ENCODE data around the gene DVL2. TPM values are rescaled to one million over a fixed set of nuclear protein-coding genes. Genes with fewer than 3 reads are reported as not detected.
"Not testable (repeated sequence)": the region's sequence is repeated elsewhere in the genome, so short reads cannot be mapped to it uniquely, and the experiment has no call there.

DVL2 gene
- total RNA-seq, 1 experiment from 2014 or later, result 39.1 TPM

GRCh38 chr17:7203391-7203790 lies 30.9 kb downstream of the DVL2 start:
- no peak for DNase-seq (ENCODE audit: low read depth)

- DNase-seq (ENCODE audit: low read depth), result no peak
Measured at GRCh38 chr17:7196651-7197401, 37.5 kb downstream of the DVL2 start.

GRCh38 chr17:7195971-7196370 lies 38.3 kb downstream of the DVL2 start:
- DNase-seq (ENCODE audit: low read depth), result no peak

DNA sequence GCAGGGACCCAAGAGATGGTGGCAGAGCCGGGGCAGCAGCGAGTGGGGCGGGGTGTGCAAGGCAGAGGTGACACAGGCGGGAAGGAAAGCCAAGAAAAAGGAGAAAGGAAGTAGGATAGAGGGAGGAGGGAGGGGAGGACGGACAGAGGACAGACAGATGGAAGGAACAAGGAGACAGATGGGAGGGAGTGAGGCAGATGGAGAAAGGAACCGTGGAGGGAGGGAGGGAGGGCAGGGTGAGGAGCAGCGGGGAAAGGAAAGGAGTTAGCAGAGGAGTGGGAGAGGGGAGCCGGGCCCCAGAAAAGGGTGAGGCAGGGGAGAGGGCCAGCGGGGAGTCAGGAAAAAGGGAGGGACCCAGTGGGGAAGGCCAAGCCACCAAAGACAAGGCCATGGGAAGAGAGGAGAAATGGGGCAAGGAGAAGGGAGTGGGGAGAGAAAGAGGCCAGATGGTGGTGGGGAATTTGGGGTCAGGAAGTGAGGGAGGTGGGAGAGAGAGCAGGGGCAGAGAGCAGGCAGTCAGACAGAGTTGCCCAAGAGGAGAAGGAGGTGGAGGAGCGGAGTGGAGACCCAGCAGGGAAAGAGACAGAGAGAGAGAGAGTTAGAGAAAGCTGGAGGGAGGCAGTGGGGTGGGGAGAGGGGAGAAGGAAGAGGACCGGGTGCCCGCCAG lies 41.9 kb downstream of the DVL2 start:
- no peak for DNase-seq (ENCODE audit: low read depth)

DNA sequence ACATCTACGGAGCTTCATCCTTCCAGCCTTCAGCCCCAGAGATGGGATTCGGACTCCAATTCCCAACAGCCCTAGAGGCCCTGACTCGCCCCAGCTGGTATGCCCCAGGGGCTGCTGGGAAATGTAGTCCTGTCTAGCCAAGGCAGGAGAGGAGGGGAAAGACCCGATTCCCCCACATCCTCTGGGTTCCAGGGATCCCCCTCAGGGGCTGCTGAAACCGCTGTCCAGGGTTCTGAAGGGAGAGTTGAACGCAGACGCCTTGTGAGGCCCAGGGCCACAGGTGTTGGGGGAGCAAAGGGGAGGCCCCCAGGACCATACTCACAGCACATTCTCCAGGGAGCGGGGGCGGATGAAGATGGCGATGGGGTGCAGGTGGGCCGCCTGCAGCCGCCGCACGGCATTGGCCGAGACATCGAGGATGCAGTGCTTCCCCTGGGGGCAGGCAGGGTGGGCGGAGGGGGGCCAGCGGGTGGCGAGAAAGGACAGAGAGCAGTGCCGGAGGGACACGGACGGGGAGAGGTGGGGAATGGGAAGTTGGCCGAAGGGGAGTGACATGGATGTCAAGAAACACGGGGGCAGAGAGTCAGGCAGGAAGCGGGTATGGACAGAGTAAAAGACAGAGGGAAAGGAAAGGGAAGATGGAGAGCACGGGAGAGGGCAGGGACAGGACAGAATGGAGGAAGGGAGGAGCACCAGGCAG lies 42.6 kb downstream of the DVL2 start:
- DNase-seq (ENCODE audit: low read depth), result peak; percentile 38

DNA sequence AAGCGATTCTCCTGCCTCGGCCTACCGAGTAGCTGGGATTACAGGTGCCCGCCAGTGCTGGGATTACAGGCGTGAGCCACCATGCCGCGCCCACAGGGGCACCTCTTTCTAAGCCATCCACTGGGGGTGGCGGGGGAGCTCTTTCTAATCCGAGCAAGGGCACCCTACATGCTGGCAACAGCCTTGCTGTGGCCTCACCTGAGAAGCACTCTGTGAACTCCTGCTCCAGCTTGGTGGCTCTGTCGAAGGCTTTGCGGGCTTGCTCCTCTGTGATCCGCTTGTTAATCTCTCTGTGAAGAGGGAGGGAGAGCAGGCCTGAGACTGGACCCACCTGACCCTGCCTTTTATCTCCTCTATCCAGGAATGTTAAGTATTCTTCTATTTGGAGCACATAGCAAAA lies 43.2 kb downstream of the DVL2 start:
- no peak for DNase-seq (ENCODE audit: low read depth)

DNA sequence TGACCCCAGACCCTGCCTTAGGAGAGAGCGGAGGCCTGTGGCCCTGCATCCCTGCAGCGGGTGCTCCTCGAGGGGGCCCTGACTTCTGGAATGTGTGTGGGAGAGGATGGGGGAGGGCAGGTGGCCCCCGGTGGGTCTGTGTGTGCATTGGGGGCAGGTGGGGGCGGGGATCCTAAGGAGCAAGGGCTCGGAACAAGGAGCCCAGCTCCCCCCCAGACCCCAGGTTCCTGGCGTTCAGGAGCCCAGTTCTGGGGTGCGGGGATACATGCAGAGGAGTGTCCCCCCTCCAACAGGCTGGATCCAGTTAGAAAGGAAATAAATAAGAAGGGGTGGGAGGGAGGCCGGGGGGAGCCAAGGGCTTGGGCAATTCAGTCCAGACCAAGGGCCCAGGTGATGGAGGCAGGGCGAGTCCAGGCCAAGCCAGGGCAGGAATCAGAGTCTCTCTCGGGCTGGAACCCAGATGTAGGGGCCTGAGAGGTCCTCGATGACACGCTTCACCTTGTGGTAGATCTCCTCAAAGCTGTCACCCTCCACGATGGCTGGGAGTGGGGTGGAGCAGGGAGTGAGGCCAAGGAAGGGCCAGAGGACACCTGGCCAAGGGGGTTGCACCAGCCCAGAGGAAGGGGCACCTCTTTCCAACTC lies 43.9 kb downstream of the DVL2 start:
- DNase-seq (ENCODE audit: low read depth), result no peak

GRCh38 chr17:7186241-7186640 lies 48.1 kb downstream of the DVL2 start:
- no peak for DNase-seq (ENCODE audit: low read depth)

DNA sequence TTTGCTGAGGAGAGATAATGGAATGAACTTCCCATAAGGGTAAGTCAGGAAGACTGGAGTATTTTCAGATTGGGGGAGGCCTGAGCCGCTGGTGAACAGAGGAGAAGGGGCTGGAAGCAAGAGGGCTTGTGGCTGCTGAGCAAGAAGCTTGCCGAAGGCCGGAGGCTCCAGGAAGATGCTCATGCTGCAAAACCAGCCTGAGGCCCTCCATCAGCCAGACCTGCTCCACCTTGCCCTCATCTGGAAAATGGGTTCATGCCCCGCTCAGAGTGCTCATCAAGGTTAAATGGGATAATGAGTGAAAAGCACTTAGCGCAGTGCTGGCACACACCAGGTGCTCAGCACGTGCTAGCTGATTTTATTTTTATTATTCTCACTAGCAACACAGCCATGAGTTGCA lies 49.7 kb downstream of the DVL2 start:
- DNase-seq (ENCODE audit: low read depth), result no peak

GRCh38 chr17:7184091-7184488 lies 50.2 kb downstream of the DVL2 start:
- no peak for DNase-seq (ENCODE audit: low read depth)

DNA sequence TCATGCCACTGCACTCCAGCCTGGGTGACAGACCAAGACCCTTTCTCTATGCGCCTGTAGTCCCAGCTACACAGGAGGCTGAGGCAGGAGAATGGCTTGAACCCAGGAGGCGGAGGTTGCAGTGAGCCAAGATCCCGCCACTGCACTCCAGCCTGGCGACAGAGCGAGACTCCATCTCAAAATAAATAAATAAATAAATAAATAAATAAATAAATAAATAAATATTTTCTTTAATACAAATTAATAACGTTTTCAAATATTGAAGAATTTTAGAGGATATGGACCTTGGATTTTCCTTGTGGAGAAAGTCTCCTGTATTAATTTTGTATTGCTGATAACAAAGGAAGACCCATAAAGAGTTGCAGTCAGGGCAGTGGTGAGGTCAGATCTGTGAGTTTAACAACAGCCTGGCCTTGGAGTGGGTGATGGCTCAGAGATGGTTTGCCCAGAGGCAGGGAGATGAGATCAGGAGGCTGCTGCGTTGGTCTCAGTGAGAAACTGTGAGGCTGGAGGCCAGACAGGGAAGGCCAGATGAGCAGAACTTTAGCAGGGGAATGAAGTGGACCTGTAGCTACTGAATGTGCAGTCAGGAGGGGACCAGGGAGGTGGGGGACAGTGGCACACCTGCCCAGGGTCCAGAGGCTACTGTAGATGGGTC lies 50.8 kb downstream of the DVL2 start:
- DNase-seq (ENCODE audit: low read depth), result peak; percentile 28

- not testable (repeated sequence) for DNase-seq (ENCODE audit: low read depth)
Measured at GRCh38 chr17:7182101-7182500, 52.2 kb downstream of the DVL2 start.

GRCh38 chr17:7179317-7180254 lies 54.7 kb downstream of the DVL2 start, which contains the start of gene ASGR1:
TSS of gene ASGR1 (minus strand) at chr17:7179370. CDS start at chr17:7178563, 807 bp downstream.
- no peak for DNase-seq (ENCODE audit: low read depth)

DNA sequence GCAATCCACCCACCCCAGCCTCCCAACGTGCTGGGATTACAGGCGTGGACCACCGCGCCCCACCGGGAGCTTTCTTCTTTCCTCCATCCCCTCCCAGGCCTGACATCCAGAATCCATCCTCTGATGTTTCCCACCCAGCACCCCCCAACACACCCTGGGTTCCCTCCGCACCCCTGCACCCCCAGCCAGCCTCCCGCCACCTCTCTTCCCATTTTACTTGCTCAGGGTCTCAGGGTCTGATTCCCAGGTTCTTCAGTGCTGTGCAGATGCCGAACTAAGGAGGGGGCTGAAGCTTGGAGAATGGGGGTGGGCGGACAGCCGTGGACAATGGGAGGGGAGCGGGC lies 55.4 kb downstream of the DVL2 start:
- no peak for DNase-seq (ENCODE audit: low read depth)

DNA sequence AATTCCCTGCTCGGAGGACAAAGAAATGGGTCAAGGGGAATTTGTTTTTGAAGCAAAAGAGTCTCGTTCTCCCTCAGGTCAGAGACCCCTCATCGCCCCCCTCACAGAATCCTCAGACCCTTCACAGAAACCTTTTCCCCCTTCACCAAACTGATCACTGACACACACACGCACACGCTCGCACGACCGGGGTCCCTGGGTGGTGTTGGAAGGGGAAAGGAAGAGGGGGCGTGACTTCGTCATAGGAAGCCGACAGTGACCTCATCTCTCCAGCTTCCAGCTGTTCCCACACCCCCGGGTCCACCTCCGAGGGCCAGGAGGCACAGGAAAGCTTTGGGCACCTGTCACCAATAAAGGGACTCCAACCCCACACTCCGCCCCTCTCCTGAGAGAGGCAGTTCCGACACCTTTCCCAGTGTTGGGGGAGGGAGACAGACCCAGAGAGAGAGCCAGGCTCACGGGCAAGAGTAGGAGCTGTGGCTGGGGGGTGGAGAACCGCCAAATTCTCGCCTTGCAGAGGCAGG lies 56.3 kb downstream of the DVL2 start:
- DNase-seq (ENCODE audit: low read depth), result no peak

DNA sequence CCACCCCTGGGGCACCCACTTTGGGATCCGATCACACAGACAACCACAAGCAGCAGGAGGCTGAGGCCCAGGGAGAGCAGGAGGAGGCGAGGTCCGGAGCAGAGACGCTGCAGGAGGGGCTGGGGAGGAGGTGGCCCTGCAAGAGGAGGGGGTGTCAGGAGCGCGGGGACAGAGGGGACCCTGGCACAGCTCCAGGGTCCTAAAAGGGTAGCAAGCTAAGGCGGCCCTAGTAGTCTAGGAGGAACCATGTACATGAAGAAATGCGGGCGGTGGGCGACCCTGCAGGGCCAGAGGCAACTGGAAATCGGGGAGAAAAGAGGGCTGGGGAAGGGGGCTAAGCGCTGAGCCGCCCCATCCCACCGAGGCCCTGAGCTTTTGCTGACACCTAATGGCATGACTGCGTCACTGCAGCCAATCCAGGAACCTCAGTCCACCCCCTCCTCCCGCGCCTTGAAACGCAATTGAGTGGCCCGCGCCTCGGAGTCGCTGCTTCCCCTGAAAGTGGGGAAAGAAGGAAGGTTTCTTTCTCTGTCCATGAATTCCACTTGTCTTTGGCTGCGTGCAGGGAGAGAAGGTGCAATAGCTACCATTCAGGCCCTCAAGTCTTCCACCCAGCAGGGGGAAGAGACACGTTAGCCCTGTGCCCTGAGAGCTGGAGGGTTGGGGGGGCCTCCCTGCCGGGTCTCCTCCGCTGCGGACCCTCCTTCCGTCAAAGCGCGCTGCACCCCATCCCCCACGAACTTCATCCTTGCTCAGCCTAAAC lies 56.9 kb downstream of the DVL2 start:
- peak; percentile 53 for DNase-seq (ENCODE audit: low read depth)

- no peak for DNase-seq (ENCODE audit: low read depth)
Measured at GRCh38 chr17:7176841-7177190, 57.5 kb downstream of the DVL2 start.

DNA sequence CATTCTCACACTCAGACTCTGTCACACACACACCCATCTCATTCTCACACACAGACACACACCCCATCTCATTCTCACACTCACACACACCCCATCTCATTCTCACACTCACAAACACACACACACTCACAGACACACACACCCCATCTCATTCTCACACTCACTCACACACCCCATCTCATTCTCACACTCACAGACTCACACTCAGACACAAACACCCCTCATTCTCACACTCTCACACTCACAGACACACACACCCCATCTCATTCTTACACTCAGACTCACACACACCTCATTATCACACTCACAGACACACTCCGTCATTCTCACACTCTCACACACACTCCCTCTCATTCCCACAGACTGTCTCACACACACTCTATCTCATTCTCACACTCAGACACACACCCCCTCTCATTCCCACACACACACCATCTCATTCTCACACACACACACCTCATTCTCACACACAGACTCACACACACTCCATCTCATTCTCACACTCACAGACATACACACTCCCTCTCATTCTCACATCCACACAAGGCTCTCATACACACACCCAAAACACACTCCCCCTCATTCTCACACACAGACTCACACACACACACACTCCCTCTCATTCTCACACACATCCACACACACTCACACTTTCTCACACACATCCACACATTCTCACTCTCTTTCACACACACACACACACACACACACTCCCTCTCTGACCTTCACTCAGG lies 58.0 kb downstream of the DVL2 start:
- DNase-seq (ENCODE audit: low read depth), result no peak

All from M059J (cell line).